Ascending aorta (tissue), 2 donors: ENCODE data around the gene POLE. TPM values are rescaled to one million over a fixed set of nuclear protein-coding genes. Genes with fewer than 3 reads are reported as not detected.

Source experiments
- DNase-seq, 2 donors: peaks; one replicate each; pipeline ENCODE4 v3.0.0-alpha.2; 2019; ENCODE audit warnings: low spot score in 2 of 2
- H3K27ac ChIP-seq, 2 donors: fragments of 200-600 bp; sonication (generic); one replicate each; pipeline ENCODE4 v1.5.1; 2016 to 2017; ENCODE audit warnings: mild to moderate bottlenecking in 1 of 2
- H3K27me3 ChIP-seq: fragments of 200-600 bp; sonication (generic); one replicate; pipeline ENCODE4 v1.5.1; 2017
- H3K36me3 ChIP-seq, 2 donors: fragments of 200-600 bp; sonication (generic); one replicate each; pipeline ENCODE4 v1.5.1; 2016
- H3K4me1 ChIP-seq, 2 donors: fragments of 200-600 bp; sonication (generic); one replicate each; pipeline ENCODE4 v1.5.1; 2016 to 2017; ENCODE audit warnings: mild to moderate bottlenecking in 1 of 2
- H3K4me3 ChIP-seq, 2 donors: fragments of 200-600 bp; sonication (generic); one replicate each; pipeline ENCODE4 v1.5.1; 2016 to 2017; ENCODE audit warnings: mild to moderate bottlenecking in 1 of 2
- H3K9me3 ChIP-seq, 2 donors: fragments of 200-600 bp; sonication (generic); one replicate each; pipeline ENCODE4 v1.5.1; 2016
- CTCF ChIP-seq, 3 experiments: fragments of 200-600 bp in 2 of 3; fragments of 450-650 bp in 1 of 3; sonication (generic) in 2 of 3; IDR thresholded peaks; one replicate each; pipeline ENCODE4 v1.5.1; 2016 to 2019; ENCODE audit warnings: antibody characterized with exemption in 3 of 3, mild to moderate bottlenecking in 1 of 3, moderate library complexity in 1 of 3
- intact Hi-C: fragments of 100-400 bp; cut with DNase I; formaldehyde crosslinking; loops from one replicate; pipeline ENCODE4 v1.15.1; 2023
- total RNA-seq: library from RNA; depleted of rRNA; stranded (reverse); fragments of >200 nt; gene quantifications from one replicate; pipeline ENCODE4 v1.1.0, GENCODE V29; 2016

Gene POLE
- total RNA-seq, 1 donor from 2014 or later, result 115 TPM

- no peaks in the 10 kb centered on the region for H3K27me3 ChIP-seq
- TF ChIP-seq CTCF (IDR thresholded peaks at IDR 0.05), result no peak
- no peaks in the 10 kb centered on the region for H3K4me1 ChIP-seq
- no peaks in the 10 kb centered on the region for H3K9me3 ChIP-seq
- H3K4me3 ChIP-seq, result no peak overlapping the region
- no peak overlapping the region for H3K27ac ChIP-seq
- H3K36me3 ChIP-seq, result peaks cover 52 to 63% of the 10 kb centered on the region in 2 donors
- intact Hi-C loops, result no loop called here
- no peak for DNase-seq
These were observed 57.8 kb downstream of the POLE start for GRCh38 chr12:132629330-132629729.

GRCh38 chr12:132625731-132626430 lies 61.3 kb downstream of the POLE start:
- no peak for DNase-seq
- Histone ChIP-seq H3K36me3 (peaks cover 20 to 40% of the 10 kb centered on the region in 2 donors), H3K4me3 (no peak overlapping the region), H3K27ac (no peak overlapping the region), H3K4me1 (no peaks in the 10 kb centered on the region), H3K9me3 (no peaks in the 10 kb centered on the region), H3K27me3 (no peaks in the 10 kb centered on the region)
- intact Hi-C loops, result no loop called here
- TF ChIP-seq CTCF (IDR thresholded peaks at IDR 0.05), result no peak

- DNase-seq, result no peak
- no peak for TF ChIP-seq CTCF (IDR thresholded peaks at IDR 0.05)
- Histone ChIP-seq H3K36me3 (peaks cover 14 to 32% of the 10 kb centered on the region in 2 donors), H3K4me3 (no peak overlapping the region), H3K9me3 (no peaks in the 10 kb centered on the region), H3K4me1 (no peaks in the 10 kb centered on the region), H3K27ac (no peak overlapping the region), H3K27me3 (no peaks in the 10 kb centered on the region)
- intact Hi-C loops, result no loop called here
These were observed 62.1 kb downstream of the POLE start for GRCh38 chr12:132624910-132625630.

GRCh38 chr12:132624186-132624855 lies 62.8 kb downstream of the POLE start:
- Histone ChIP-seq H3K9me3 (no peaks in the 10 kb centered on the region), H3K27ac (no peak overlapping the region), H3K4me1 (no peaks in the 10 kb centered on the region), H3K36me3 (peaks cover 14 to 26% of the 10 kb centered on the region in 2 donors), H3K27me3 (peaks cover 6% of the 10 kb centered on the region), H3K4me3 (no peak overlapping the region)
- no peak for TF ChIP-seq CTCF (IDR thresholded peaks at IDR 0.05)
- intact Hi-C loops, result no loop called here
- no peak for DNase-seq

- no peak for TF ChIP-seq CTCF (IDR thresholded peaks at IDR 0.05)
- Histone ChIP-seq H3K4me1 (peaks cover under 1 to 2% of the 10 kb centered on the region in 2 donors), H3K36me3 (peaks cover 11 to 25% of the 10 kb centered on the region in 2 donors), H3K4me3 (no peak overlapping the region), H3K27ac (no peak overlapping the region), H3K9me3 (no peaks in the 10 kb centered on the region), H3K27me3 (peaks cover 7% of the 10 kb centered on the region)
- DNase-seq, result no peak
- intact Hi-C loops, result no loop called here
These were observed 63.9 kb downstream of the POLE start for GRCh38 chr12:132623072-132623869.
